OCI-LY7 (cell line): ENCODE data around the gene TRIM67. TPM values are rescaled to one million over a fixed set of nuclear protein-coding genes. Genes with fewer than 3 reads are reported as not detected.

Experiments
- BruUV-seq: library from RNA; stranded (reverse); fragments of 400-500 nt; replicated peaks from 2 replicates; lab custom pipeline; 2021; lab: Mats Ljungman, UMichigan
- CTCF ChIA-PET: fragments of 300-600 bp; sonication (Branson Sonifier 250); formaldehyde crosslinking; loops from one replicate; lab custom pipeline; 2022; ENCODE audit warnings: antibody characterized with exemption; ENCODE audit not compliant: unreplicated experiment; lab: Charles Lee
- POLR2A ChIA-PET: fragments of 300-600 bp; sonication (Branson Sonifier 250); formaldehyde crosslinking; loops from one replicate; lab custom pipeline; 2022; ENCODE audit warnings: antibody characterized with exemption; lab: Charles Lee
- DNase-seq: peaks from one replicate; pipeline ENCODE4 v3.0.0-alpha.2; 2015; ENCODE audit warnings: low spot score
- H2AFZ ChIP-seq: fragments of 200-600 bp; sonication (generic), shearing (Covaris generic); 2 replicates; pipeline ENCODE4 v1.6.1; 2014; ENCODE audit warnings: mild to moderate bottlenecking, antibody characterized with exemption, low read length, moderate library complexity
- H3K27ac ChIP-seq: fragments of 200-600 bp; sonication (generic); 2 replicates; pipeline ENCODE4 v1.5.1; 2014; ENCODE audit warnings: mixed run types, low read depth, mild to moderate bottlenecking, moderate library complexity, low read length, inconsistent platforms; ENCODE audit not compliant: poor library complexity, severe bottlenecking
- H3K36me3 ChIP-seq: fragments of 200-600 bp; sonication (generic); 2 replicates; pipeline ENCODE4 v1.6.1; 2014; ENCODE audit warnings: mild to moderate bottlenecking, antibody characterized with exemption, low read length, moderate library complexity, mixed read lengths; ENCODE audit not compliant: insufficient read depth
- H3K4me1 ChIP-seq: fragments of 200-600 bp; sonication (generic); 2 replicates; pipeline ENCODE4 v1.5.1; 2014; ENCODE audit warnings: mild to moderate bottlenecking, low read length; ENCODE audit not compliant: insufficient read depth, poor library complexity, severe bottlenecking
- H3K4me2 ChIP-seq: fragments of 200-600 bp; sonication (generic); 2 replicates; pipeline ENCODE4 v1.6.1; 2014; ENCODE audit warnings: mild to moderate bottlenecking, low read length
- H3K4me3 ChIP-seq: fragments of 200-600 bp; sonication (generic); 2 replicates; pipeline ENCODE4 v1.5.1; 2014; ENCODE audit warnings: mild to moderate bottlenecking, low read depth, low read length; ENCODE audit not compliant: poor library complexity, severe bottlenecking
- H3K79me2 ChIP-seq: fragments of 200-600 bp; sonication (generic); 2 replicates; pipeline ENCODE4 v1.6.1; 2016; ENCODE audit warnings: low read depth, mild to moderate bottlenecking, low read length, moderate library complexity, mixed read lengths; ENCODE audit not compliant: insufficient read depth
- H3K9me2 ChIP-seq: fragments of 200-600 bp; sonication (generic); 2 replicates; pipeline ENCODE4 v1.6.1; 2016; ENCODE audit warnings: mild to moderate bottlenecking, low read length, mixed read lengths; ENCODE audit not compliant: insufficient read depth
- H3K9me3 ChIP-seq: fragments of 200-600 bp; sonication (generic); 2 replicates; pipeline ENCODE4 v1.6.1; 2014; ENCODE audit warnings: mild to moderate bottlenecking, mixed run types, low read length, mixed read lengths
- H4K20me1 ChIP-seq: fragments of 200-600 bp; sonication (generic); 2 replicates; pipeline ENCODE4 v1.6.1; 2014; ENCODE audit warnings: mild to moderate bottlenecking, antibody characterized with exemption, low read length, moderate library complexity, mixed read lengths; ENCODE audit not compliant: insufficient read depth
- CTCF ChIP-seq: fragments of 200-600 bp; sonication (generic); conservative IDR thresholded peaks from 2 replicates; pipeline ENCODE4 v1.5.1; 2014; ENCODE audit warnings: mild to moderate bottlenecking, antibody characterized with exemption, low read length, moderate library complexity, mixed read lengths
- EZH2phosphoT487 ChIP-seq: fragments of 200-600 bp; sonication (generic); IDR thresholded peaks from 2 replicates; pipeline ENCODE4 v1.6.1; 2018; ENCODE audit warnings: low read depth, borderline replicate concordance, mild to moderate bottlenecking, mixed run types, antibody characterized with exemption, low read length, moderate library complexity, mixed read lengths
- intact Hi-C: fragments of 100-400 bp; cut with micrococcal nuclease; formaldehyde crosslinking; loops from one replicate; pipeline ENCODE4 v1.10.0; 2022; ENCODE audit not compliant: unreplicated experiment
- total RNA-seq, 2 experiments: library from RNA; depleted of rRNA in 1 of 2; stranded (reverse); fragments of >200 nt in 1 of 2; shearing (Covaris generic) in 1 of 2; gene quantifications; 2 replicates each; pipeline ENCODE4 v1.2.3, GENCODE V29; 2014 to 2022

The TRIM67 gene
- total RNA-seq, 2 experiments from 2014 or later: 0.03 to 0.06 TPM

GRCh38 chr1:231181271-231181670 is 19.4 kb downstream of the TRIM67 start:
- no peaks in the 10 kb centered on the region for H3K4me1 ChIP-seq
- DNase-seq: no peak
- no peak overlapping the region for H3K4me3 ChIP-seq
- no peaks in the 10 kb centered on the region for H4K20me1 ChIP-seq
- H3K4me2 ChIP-seq: no peak overlapping the region
- ChIA-PET CTCF (no interaction called here), POLR2A (no interaction called here)
- H3K9me2 ChIP-seq: no peaks in the 10 kb centered on the region
- H3K27ac ChIP-seq: no peak overlapping the region
- H3K36me3 ChIP-seq: no peaks in the 10 kb centered on the region
- TF ChIP-seq EZH2phosphoT487: no peak
- no peak for TF ChIP-seq CTCF
- intact Hi-C loops: no loop called here
- H3K79me2 ChIP-seq: no peaks in the 10 kb centered on the region
- no peaks in the 10 kb centered on the region for H3K9me3 ChIP-seq
- H2AFZ ChIP-seq: no peak overlapping the region
- BruUV-seq: no TSS peak

GRCh38 chr1:231182317-231182716 is 20.5 kb downstream of the TRIM67 start:
- H3K27ac ChIP-seq: no peak overlapping the region
- H3K36me3 ChIP-seq: no peaks in the 10 kb centered on the region
- BruUV-seq: no TSS peak
- POLR2A ChIA-PET: no interaction called here
- H3K9me3 ChIP-seq: no peaks in the 10 kb centered on the region
- H3K4me3 ChIP-seq: no peak overlapping the region
- intact Hi-C loops: no loop called here
- H3K4me1 ChIP-seq: no peaks in the 10 kb centered on the region
- H2AFZ ChIP-seq: no peak overlapping the region
- no peaks in the 10 kb centered on the region for H4K20me1 ChIP-seq
- no peaks in the 10 kb centered on the region for H3K9me2 ChIP-seq
- no peak overlapping the region for H3K4me2 ChIP-seq
- DNase-seq: no peak
- CTCF ChIA-PET: no interaction called here
- H3K79me2 ChIP-seq: no peaks in the 10 kb centered on the region
- no peak for TF ChIP-seq EZH2phosphoT487
- TF ChIP-seq CTCF: no peak

- Histone ChIP-seq H3K79me2 (no peaks in the 10 kb centered on the region), H3K4me1 (no peaks in the 10 kb centered on the region), H3K9me2 (no peaks in the 10 kb centered on the region), H2AFZ (no peak overlapping the region), H4K20me1 (no peaks in the 10 kb centered on the region), H3K36me3 (no peaks in the 10 kb centered on the region), H3K27ac (no peak overlapping the region), H3K9me3 (no peaks in the 10 kb centered on the region), H3K4me2 (no peak overlapping the region), H3K4me3 (no peak overlapping the region)
- POLR2A ChIA-PET: interaction anchor here (0.6 kb wide), 1 partner anchor 68 kb away, joined by 3 read pairs; no protein-coding TSS in a partner anchor
- BruUV-seq: no TSS peak
- CTCF ChIA-PET: no interaction called here
- intact Hi-C loops: no loop called here
- TF ChIP-seq CTCF (no peak), EZH2phosphoT487 (no peak)
- no peak for DNase-seq
These were observed 22.1 kb downstream of the TRIM67 start for GRCh38 chr1:231183639-231184590.
